HepG2 (cell line): ENCODE measurements around the gene FAH. TPM values are rescaled to one million over a fixed set of nuclear protein-coding genes. Genes with fewer than 3 reads are reported as not detected.

Experiments
- ATAC-seq: fragments of 200-7000 bp; cut with Tn5 transposase; 3 replicates; pipeline ENCODE4 v1.9.1; 2020; ENCODE audit warnings: mild to moderate bottlenecking, moderate library complexity
- BruUV-seq: library from RNA; stranded (reverse); fragments of 400-500 nt; replicated peaks from 2 replicates; lab custom pipeline; 2021; lab: Mats Ljungman, UMichigan
- CTCF ChIA-PET: fragments of 300-600 bp; formaldehyde crosslinking; extraction: SDS; loops from one replicate; lab custom pipeline; 2021; ENCODE audit warnings: low total read pairs, inconsistent platforms, low intra/inter-chr PET ratio; lab: Yijun Ruan, JAX
- POLR2A ChIA-PET: fragments of 350-600 bp; sonication (Branson Sonifier 250); formaldehyde crosslinking; loops from one replicate; lab custom pipeline; 2020; ENCODE audit warnings: antibody characterized with exemption, inconsistent platforms; lab: Yijun Ruan, JAX
- DNase-seq: peaks from one replicate; pipeline ENCODE4 v3.0.0-alpha.2; 2015; ENCODE audit warnings: low spot score
- FAIRE-seq: peaks from 3 replicates; lab custom pipeline; 2011; peaks lifted over from hg19 to GRCh38; lab: Jason Lieb, UNC
- H2AFZ ChIP-seq: one replicate; pipeline ENCODE4 v1.6.1; 2011; ENCODE audit warnings: low read length, inconsistent platforms
- H3K27ac ChIP-seq: fragments of 300-600 bp; 3 replicates; pipeline ENCODE4 v1.8.0; 2011; ENCODE audit warnings: mixed run types, mild to moderate bottlenecking, mixed read lengths, low read length, inconsistent platforms; ENCODE audit not compliant: insufficient read depth; ENCODE audit errors: extremely low read length
- H3K27me3 ChIP-seq, 2 experiments: fragments of 200-600 bp in 1 of 2; 2 replicates in 1 of 2; 3 replicates in 1 of 2; pipeline versions ENCODE4 v1.6.0 to v1.8.0; 2011; ENCODE audit warnings: low read length in 2 of 2, mild to moderate bottlenecking in 2 of 2, moderate library complexity in 2 of 2, inconsistent platforms in 1 of 2; ENCODE audit not compliant: insufficient read depth in 2 of 2, control insufficient read depth in 1 of 2
- H3K36me3 ChIP-seq, 2 experiments: fragments of 200-600 bp in 1 of 2; replicated peaks in 1 of 2; 2 replicates in 1 of 2; 3 replicates in 1 of 2; pipeline versions ENCODE4 v1.5.1 to v1.8.0; 2011; ENCODE audit warnings: low read length in 2 of 2, inconsistent platforms in 1 of 2; ENCODE audit not compliant: insufficient read depth in 2 of 2, control insufficient read depth in 1 of 2
- H3K4me1 ChIP-seq: 2 replicates; pipeline ENCODE4 v1.5.1; 2012; ENCODE audit warnings: low read length, inconsistent platforms; ENCODE audit not compliant: insufficient read depth
- H3K4me2 ChIP-seq: 2 replicates; pipeline ENCODE4 v1.6.0; 2011; ENCODE audit warnings: low read depth, low read length, inconsistent platforms
- H3K4me3 ChIP-seq, 3 experiments: fragments of 200-600 bp in 1 of 3; sonication (generic), shearing (Covaris generic) in 1 of 3; replicated peaks in 1 of 3; 2 replicates each; pipeline ENCODE4 v1.5.1; 2011 to 2016; ENCODE audit warnings: low read length in 3 of 3, inconsistent platforms in 2 of 3, low read depth in 2 of 3, mild to moderate bottlenecking in 2 of 3, control low read depth in 1 of 3, mixed read lengths in 1 of 3; ENCODE audit not compliant: insufficient read depth in 1 of 3
- H3K79me2 ChIP-seq: one replicate; pipeline ENCODE4 v1.6.1; 2011; ENCODE audit warnings: low read length, inconsistent platforms; ENCODE audit not compliant: insufficient read depth
- H3K9ac ChIP-seq: 2 replicates; pipeline ENCODE4 v1.6.0; 2011; ENCODE audit warnings: mild to moderate bottlenecking, low read depth, low read length, inconsistent platforms; ENCODE audit not compliant: insufficient read depth
- H3K9me3 ChIP-seq: 2 replicates; pipeline ENCODE4 v1.5.1; 2012; ENCODE audit warnings: mild to moderate bottlenecking, low read length
- H4K20me1 ChIP-seq: 2 replicates; pipeline ENCODE4 v1.6.0; 2011; ENCODE audit warnings: inconsistent platforms, mild to moderate bottlenecking, low read length, moderate library complexity; ENCODE audit not compliant: insufficient read depth
- CREM ChIP-seq, 2 experiments: sonication (generic) in 1 of 2; formaldehyde crosslinking in 1 of 2; IDR thresholded peaks; 2 replicates each; pipeline versions ENCODE4 v1.4.0 to v1.6.1; 2016 to 2020; ENCODE audit warnings: antibody characterized with exemption in 1 of 2, mild to moderate bottlenecking in 1 of 2, missing genetic modification reagents in 1 of 2
- GTF3A ChIP-seq: sonication (generic); formaldehyde crosslinking; conservative IDR thresholded peaks from 2 replicates; pipeline ENCODE4 v1.4.0; 2020; ENCODE audit warnings: mild to moderate bottlenecking, missing genetic modification reagents
- HNF1A ChIP-seq, 2 experiments: sonication (generic) in 1 of 2; formaldehyde crosslinking in 1 of 2; IDR thresholded peaks; 2 replicates each; pipeline versions ENCODE4 v1.4.0 to v1.6.1; 2016 to 2020; ENCODE audit warnings: borderline replicate concordance in 1 of 2, low read depth in 1 of 2, mild to moderate bottlenecking in 1 of 2, missing genetic modification reagents in 1 of 2
- PRPF4 ChIP-seq: fragments of 200-400 bp; formaldehyde crosslinking; IDR thresholded peaks from 2 replicates; pipeline ENCODE4 v1.6.1; 2016; ENCODE audit warnings: low read length, low read depth; ENCODE audit not compliant: poor library complexity, severe bottlenecking
- SKI ChIP-seq: fragments of 450-650 bp; IDR thresholded peaks from one replicate; pipeline ENCODE4 v1.6.1; 2018; ENCODE audit warnings: mild to moderate bottlenecking; ENCODE audit not compliant: partially characterized antibody
- TBL1XR1 ChIP-seq: fragments of 150-350 bp; IDR thresholded peaks from 2 replicates; pipeline ENCODE4 v1.6.1; 2014; ENCODE audit warnings: borderline replicate concordance, low read length; ENCODE audit not compliant: partially characterized antibody
- ZNF747 ChIP-seq: sonication (generic); formaldehyde crosslinking; IDR thresholded peaks from 2 replicates; pipeline ENCODE4 v1.8.1; 2023; ENCODE audit warnings: missing genetic modification reagents, mild to moderate bottlenecking, borderline replicate concordance
- WGBS: methylation state at CpG from one replicate; pipeline ENCODE4 v1.1.6; 2017; ENCODE audit warnings: low lambda C conversion rate; 5-methylcytosine and 5-hydroxymethylcytosine counted together
- in situ Hi-C: cut with HindIII; loops from 2 replicates; pipeline ENCODE4 v1.10.0; 2017; ENCODE audit warnings: low pct_unique_long_range_greater_than_20kb; ENCODE audit not compliant: extremely low pct_ligation_motif_present
- intact Hi-C: fragments of 100-400 bp; cut with micrococcal nuclease; formaldehyde crosslinking; loops from one replicate; pipeline ENCODE4 v1.10.0; 2022; ENCODE audit not compliant: unreplicated experiment
- polyA plus RNA-seq, 8 experiments: library from polyadenylated mRNA; depleted of rRNA in 3 of 8; stranded (reverse) in 7 of 8; unstranded in 1 of 8; fragments of >200 nt; fragmentation: Illumina TruSeq in 4 of 8; extraction: Trizol in 4 of 8; gene quantifications; 2 replicates each; pipeline versions ENCODE4 v1.2.1 to v1.2.3, GENCODE V29; 2011 to 2016; ENCODE audit warnings: low read depth in 4 of 8, missing spikeins in 1 of 8, mixed read lengths in 1 of 8; ENCODE audit not compliant: insufficient read depth in 1 of 8
- total RNA-seq, 5 experiments: library from RNA; depleted of rRNA; stranded (reverse); fragments of >200 nt; fragmentation: Illumina TruSeq; extraction: Trizol; gene quantifications; 2 replicates each; pipeline ENCODE4 v1.2.3, GENCODE V29; 2016; ENCODE audit warnings: low read depth in 1 of 5
- TF ChIP-seq, protein P1 (sequence below): IDR thresholded peaks from 2 replicates; pipeline ENCODE4 v1.6.1; 2016; ENCODE audit warnings: missing compliant biosample characterization, missing genetic modification reagents, borderline replicate concordance
- TF ChIP-seq, protein P2 (sequence below): sonication (generic); formaldehyde crosslinking; IDR thresholded peaks from 2 replicates; pipeline ENCODE4 v1.5.0; 2020; ENCODE audit warnings: missing genetic modification reagents

FAH gene
- total and polyA plus RNA-seq, 2 of the 13 experiments (the other 11 are each of a cell fraction or from before 2014, with no cell fraction given), result 36.6 to 75.0 TPM

DNA sequence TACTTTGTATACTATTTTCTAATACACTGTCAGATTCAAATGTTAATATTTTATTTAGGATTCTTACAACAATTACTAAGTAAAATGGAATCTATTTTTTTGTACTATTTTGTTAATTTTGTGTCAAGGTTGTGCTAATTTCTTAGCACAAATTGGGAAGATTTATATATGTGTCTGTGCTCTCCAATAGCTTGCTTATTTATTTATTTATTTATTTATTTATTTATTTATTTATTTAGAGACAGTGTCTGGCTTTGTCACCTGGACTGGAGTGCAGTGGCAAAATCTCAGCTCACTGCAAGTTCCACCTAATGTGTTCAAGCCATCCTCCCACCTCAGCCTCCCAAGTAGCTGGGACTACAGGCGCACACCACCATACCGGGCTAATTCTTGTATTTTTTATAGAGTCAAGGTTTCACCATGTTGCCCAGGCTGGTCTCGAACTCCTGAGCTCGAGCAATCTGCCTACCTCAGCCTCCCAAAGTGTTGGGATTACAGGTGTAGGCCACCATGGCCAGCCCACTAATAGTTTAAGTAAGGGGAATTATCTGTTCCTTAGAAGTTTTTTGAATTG is 64.6 kb downstream of the FAH start (continued):
- TF ChIP-seq, protein P1, sequence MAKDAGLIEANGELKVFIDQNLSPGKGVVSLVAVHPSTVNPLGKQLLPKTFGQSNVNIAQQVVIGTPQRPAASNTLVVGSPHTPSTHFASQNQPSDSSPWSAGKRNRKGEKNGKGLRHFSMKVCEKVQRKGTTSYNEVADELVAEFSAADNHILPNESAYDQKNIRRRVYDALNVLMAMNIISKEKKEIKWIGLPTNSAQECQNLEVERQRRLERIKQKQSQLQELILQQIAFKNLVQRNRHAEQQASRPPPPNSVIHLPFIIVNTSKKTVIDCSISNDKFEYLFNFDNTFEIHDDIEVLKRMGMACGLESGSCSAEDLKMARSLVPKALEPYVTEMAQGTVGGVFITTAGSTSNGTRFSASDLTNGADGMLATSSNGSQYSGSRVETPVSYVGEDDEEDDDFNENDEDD, result no peak
- no peak for TF ChIP-seq GTF3A (CRISPR knock-in tag)

DNA sequence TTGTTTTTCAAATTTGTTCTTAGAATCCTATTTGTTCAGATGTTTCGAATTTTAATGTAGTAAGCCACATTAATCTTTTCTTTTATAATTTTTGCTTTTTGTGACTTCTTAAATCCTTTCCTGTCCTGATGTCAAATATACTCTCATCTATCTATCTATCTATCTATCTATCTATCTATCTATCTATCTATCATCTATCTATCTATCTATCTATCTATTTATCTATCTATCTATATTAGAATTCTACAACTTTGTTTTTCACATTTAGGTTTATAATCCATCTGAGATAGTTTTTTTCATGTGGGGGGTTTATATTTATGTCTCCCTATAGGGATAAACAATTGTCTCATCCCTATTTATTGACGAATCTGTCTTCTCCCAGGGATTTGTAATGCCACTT is 67.2 kb downstream of the FAH start:
- ATAC-seq (no peak), FAIRE-seq (no peak), DNase-seq (no peak)
- Histone ChIP-seq H3K79me2 (no peaks in the 10 kb centered on the region), H3K4me3 (no peak overlapping the region), H3K4me1 (peaks cover 6% of the 10 kb centered on the region), H4K20me1 (no peaks in the 10 kb centered on the region), H3K9ac (no peak overlapping the region), H3K27me3 (no peaks in the 10 kb centered on the region), H3K27ac (no peak overlapping the region), H3K4me2 (no peak overlapping the region), H3K9me3 (no peaks in the 10 kb centered on the region), H2AFZ (no peak overlapping the region), H3K36me3 (no peaks in the 10 kb centered on the region)
- CTCF ChIA-PET, result no interaction called here
- BruUV-seq, result no TSS peak
- intact Hi-C loops (no loop called here), in situ Hi-C loops (no loop called here)
- 73% methylated on average over 2 of the region's 2 CpGs for WGBS
- POLR2A ChIA-PET, result no interaction called here
- TF ChIP-seq PRPF4 (no peak), TBL1XR1 (no peak), HNF1A (IDR thresholded peaks at IDR 0.05; ENCODE audit: low read depth) (no peak), HNF1A (CRISPR knock-in tag; IDR thresholded peaks at IDR 0.05; ENCODE audit: borderline replicate concordance) (no peak), ZNF747 (CRISPR knock-in tag) (no peak), CREM (IDR thresholded peaks at IDR 0.05) (no peak), CREM (CRISPR knock-in tag; IDR thresholded peaks at IDR 0.05) (no peak), SKI (no peak)
- TF ChIP-seq, protein P2, sequence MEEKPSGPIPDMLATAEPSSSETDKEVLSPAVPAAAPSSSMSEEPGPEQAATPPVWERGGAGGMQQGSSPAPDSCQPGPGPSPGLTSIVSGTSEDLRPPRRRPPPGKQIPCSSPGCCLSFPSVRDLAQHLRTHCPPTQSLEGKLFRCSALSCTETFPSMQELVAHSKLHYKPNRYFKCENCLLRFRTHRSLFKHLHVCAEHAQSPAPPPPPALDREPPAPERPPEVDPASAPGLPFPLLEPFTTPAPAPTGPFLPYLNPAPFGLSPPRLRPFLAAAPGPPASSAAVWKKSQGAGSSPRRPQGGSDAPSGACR (CRISPR knock-in tag), result no peak
